NCI-H146 treated with DMSO at 0.1 percent for 48 hours (cell line): ENCODE results near the gene A2M.
A peak's percentile ranks its signal among the peaks of the same experiment; 100 is the strongest.

Source experiments
- DNase-seq: peaks from one replicate; lab custom pipeline; 2025; ENCODE audit not compliant: unreplicated experiment; lab: John Stamatoyannopoulos, UW

Gene A2M

DNA sequence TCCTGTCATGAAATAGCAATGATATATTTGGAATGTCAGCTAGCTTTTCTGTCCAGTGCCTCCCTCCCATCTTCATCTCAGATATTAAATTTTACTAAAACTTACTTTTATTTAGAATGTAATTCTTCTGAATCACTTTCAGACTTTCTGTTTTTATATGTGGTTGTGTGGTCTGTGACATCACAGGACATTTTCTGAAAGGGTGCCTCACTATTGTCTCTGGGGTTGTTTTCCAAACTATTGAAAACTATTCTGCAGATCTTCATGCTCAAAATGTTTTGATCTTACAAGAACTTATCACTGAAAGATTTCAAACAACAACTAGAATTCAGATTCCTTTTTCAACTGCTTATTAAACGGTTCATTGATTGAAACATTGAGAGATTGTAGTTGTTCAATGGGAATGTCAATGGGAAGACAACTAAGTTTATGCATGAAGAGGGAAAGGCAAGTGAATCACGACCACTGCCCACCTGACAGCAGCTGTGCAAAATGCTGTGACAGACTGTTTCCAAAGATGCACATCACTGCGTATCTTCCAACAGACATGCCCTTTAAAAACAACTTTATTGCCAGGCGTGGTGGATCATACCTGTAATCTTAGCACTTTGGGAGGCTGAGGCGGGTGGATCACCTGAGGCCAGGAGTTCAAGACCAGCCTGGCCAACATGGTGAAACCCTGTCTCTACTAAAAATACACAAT lies 75.1 kb downstream of the A2M start:
- no peak for DNase-seq

DNA sequence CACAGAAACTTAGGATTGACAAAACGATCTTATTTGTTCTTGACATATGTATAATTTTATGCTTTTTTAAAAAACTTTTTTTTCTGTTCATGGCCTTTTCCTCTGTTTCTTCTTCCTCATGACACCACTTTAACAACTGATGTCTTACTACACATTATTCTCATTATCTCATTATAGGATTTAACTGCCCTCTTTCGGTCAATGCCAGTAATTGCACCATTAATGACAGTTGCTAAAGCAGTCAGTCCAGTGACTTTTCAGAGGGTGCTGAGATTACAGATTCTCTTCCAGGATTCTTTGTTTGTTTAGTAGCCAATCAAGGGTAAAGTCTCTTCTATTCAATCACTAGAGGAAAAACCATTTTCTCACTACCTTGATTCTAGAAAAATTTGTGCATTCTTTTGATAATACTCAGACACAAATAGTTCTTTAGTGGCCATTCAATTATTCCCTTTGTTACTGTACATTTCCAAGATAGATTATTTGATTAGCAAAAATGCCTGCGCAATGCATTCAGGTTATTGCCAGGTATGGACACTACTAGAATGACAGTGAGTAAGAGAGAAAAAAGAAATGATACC lies 76.2 kb downstream of the A2M start:
- peak; percentile 42 for DNase-seq

DNA sequence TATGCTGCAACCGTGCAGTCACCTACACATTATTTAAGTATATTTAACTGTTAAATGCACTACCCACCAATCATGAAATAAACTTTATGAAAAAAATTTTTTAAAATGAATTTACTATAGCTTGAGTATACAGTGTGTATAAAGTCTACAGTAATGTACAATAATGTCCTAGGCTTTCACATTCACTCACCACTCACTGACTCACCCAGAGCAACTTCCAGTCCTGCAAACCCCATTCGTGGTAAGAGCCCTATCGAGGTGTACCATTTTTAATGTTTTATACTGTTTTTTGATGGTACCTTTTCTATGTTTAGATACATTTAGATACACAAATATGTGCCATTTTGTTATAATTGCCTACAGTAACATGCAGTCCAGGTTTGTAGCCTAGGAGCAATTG lies 78.3 kb downstream of the A2M start:
- DNase-seq = no peak

DNA sequence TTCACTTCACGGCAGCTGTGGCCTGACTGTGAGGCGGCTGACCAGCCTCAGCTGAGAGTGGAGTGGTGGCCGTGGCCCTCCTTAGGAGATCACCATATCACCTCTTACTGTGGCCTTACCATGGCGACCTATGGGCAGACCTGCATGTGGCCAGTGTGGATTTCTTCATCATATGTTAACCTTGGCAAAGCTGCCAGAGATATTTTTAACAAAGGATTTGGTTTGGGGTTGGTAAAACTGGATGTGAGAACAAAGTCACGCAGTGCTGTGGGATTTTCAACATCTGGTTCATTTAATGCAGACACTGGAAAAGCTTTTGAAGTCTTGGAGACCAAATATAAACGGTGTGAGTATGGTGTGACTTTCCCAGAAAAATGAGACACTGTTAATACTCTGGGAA lies 79.5 kb downstream of the A2M start:
- DNase-seq = no peak

DNA sequence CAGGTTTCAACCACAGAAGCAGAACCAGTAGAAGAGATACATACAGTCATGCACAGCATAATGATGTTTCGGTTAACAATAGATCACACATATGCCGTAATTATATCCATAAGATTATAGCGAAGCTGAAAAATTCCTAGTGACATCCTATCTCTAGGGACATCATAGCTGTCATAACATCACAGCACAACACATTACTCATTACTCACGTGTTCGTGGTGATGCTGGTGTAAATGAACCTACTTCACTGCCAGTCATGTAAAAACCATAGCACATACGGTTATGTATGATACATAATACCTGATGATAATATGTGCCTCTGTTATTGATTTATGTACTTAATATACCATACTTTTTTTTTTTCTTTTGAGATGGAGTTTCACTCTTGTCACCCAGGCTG lies 81.6 kb downstream of the A2M start:
- no peak for DNase-seq

DNA sequence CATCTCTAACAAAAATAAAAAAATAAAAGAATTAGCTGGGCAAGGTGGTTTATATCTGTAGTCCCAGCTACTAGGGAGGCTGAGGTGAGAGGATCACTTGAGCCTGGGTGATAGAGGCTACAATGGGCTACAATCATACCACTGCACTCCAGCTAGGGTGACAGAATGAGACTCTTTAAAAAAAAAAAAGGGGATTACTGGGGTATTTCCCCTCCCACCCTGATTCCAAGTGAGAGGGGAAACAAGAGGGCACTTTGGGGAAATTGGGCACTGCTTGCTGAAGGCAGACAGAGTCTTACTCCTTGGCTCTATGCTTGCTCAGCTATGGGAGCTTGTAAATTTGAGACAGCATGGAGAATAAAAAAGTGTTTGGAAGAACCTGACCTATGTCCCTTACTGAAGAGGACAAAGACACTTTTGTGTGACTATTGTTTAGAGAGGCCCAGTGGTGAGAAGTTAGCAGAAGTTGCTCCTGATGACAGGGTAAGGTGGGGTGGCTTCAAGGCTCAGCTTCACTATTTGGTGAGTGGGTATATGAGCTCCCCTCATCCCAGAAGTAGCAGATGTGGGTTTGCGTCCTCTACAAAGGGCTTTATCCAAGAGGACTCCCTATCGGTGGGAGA lies 82.3 kb downstream of the A2M start:
- DNase-seq = no peak

DNA sequence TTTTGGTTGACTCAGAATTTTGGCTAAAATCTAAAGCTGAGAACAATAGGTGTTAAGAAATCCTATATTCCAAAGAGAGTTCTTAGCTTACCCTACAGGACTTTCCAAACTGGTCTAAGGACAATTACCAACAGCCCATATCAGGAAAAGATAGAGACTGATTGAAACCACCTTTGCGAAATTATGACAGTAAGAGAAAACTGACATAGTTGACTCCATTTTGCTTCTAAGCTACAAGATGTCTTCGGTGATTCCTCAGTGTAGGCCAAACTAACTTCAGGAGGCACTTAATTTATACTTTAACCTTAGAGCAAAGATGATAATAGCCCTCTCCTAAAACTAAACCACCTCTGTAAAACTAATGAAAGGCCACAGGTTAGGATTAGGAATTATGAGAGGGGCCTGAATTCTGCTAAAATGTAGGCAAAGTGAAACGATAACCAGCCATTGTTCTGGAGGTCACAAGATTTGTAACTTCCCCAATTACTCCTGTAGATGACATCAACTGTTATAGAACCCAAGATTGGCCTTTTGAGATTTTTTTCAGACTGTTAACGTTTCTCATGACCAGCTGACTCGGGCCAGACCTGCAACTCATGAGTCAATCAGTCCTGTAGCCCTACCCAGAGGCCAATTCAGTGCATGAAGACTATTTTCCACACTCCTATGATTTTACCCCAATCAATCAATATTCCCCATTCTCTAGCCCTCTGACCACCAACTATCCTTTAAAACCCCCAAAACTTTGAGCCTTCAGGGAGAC lies 83.3 kb downstream of the A2M start:
- no peak for DNase-seq

DNA sequence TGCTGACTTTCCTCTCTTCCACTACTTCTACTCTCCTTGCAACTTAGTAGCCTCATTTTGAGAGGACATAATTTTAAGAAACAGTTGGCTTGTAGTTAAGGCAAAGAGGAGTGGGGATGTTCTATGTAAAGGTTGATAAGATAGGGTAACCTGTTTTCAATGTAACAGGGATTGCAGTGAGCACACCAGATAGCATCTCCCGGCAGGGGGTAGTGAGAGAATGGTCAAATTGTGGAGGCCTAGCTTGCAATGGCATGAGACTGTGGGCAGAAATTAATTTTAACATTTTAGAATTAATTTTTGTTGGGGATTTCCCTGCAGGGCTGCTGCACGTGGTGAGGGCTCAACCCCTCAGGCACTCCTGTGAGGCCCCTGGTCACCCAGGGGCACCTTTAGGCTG lies 84.9 kb downstream of the A2M start:
- DNase-seq = no peak

DNA sequence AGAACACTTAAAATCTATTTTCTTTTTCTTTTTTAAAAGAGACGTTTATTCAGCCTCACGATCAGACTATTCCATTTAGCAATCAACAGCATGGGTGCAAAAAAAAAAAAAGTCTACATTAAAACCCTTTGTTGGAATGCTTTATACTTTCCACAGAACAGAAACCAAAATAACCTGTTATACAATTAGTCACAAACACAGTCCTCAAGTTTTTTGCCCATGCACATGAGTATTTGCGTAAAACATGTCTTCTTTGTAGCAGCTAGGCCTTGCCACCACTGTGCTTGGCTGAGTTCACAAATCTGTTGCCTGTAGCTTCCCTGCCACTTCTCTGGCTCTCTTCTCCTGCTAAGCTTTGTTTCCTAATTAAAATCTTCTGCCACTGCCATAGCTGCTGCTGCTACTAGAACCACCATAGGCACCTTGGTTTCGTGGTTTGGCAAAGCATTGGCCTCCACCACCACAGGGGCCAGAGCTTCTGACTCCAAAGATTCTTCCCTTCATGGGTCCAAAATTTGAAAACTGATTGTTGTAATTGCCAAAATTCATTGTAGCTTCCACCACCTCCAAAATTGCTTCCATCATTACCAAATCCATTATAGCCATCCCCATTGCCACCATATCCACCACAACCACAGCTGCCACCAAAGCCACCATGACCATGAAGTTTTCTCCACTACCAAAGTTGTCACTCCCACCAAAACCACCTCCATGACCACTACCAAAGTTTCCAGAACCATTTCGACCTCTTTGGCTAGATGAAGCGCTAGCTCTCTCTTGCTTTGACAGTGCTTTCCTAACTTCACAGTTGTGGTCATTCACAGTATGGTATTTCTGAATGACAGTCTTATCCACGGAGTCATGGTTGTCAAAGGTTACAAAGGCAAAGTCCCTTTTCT lies 88.3 kb downstream of the A2M start:
- no peak for DNase-seq

DNA sequence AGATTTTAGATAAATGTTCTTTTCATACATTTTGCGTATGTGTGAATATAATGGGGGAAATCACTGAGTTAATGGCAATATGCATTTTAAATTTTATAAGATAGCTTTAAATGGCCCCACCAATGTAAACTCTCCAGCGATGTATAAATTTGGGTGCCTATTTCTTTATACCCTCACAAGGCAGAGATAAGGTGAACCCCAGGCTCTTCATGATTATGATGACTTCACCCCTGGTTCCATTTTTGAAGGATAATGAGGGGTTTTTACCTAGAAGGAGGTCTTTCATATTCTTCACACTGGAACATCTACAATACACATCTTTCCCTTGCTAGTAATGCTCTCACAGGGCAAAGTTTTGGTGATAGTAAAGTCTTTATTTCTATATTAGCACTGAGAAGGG lies 91.2 kb downstream of the A2M start:
- DNase-seq = no peak

DNA sequence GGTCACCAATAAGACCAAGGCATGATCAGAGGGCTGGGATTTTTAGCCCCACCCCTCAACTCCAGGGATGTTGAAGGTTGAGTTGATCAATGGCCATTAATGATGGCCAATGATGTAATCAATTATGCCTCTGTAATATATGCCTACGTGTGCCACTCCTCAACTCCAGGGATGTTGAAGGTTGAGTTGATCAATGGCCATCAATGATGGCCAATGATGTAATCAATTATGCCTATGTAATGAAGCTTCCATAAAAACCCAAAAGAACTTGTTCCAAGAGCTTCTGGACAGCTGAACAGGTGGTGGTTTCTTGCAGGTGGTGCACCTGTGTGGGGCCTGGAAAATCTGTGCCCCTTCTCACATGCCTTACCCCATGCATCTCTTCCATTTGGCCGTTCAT lies 93.1 kb downstream of the A2M start:
- DNase-seq = no peak
